ENCODE measurements around the gene SWI5. TPM values are rescaled to one million over a fixed set of nuclear protein-coding genes. Genes with fewer than 3 reads are reported as not detected.

The SWI5 gene
- total RNA-seq, 1 experiment from 2014 or later: 63.1 TPM

DNA sequence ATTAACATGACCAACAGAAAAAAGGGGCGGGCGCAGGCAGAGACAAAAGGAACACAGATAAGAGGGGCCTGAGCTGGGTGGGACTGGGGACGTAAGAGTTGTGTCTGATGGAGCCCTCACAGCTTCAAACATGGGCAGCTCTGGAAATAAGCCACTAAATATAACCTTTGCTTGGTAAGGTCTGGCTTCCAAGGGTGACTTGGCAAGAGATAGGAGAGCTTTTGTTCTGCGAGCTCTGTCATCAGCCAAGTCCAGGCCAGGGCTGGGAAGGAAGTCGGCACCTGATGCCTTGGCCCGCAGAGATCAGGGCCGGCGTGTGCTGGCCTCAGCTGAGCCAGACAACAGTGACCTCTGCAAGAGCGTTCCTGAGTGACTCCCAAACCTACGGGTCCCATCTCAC is 34.4 kb downstream of the SWI5 start:
- H3K4me3 ChIP-seq (ENCODE audit: low read length): no peak overlapping the region
- H3K9ac ChIP-seq (ENCODE audit: low read length): no peak overlapping the region
- no peaks in the 10 kb centered on the region for H3K9me3 ChIP-seq (ENCODE audit: low read length)
- no peaks in the 10 kb centered on the region for H3K9me2 ChIP-seq (replicated peaks; ENCODE audit: low read length)
- intact Hi-C loops (cut with micrococcal nuclease): no loop called here
- no peak overlapping the region for H3K27ac ChIP-seq (ENCODE audit: low read length)
- no peaks in the 10 kb centered on the region for H3F3A ChIP-seq (ENCODE audit: low read length, unreplicated experiment)
- no peak overlapping the region for H2AFZ ChIP-seq (ENCODE audit: low read length)
- BruUV-seq (replicated peaks): no TSS peak
- peaks cover 18% of the 10 kb centered on the region for H3K4me1 ChIP-seq (ENCODE audit: insufficient read depth, low read length)
- H3K4me2 ChIP-seq (ENCODE audit: low read length): no peak overlapping the region
- no peaks in the 10 kb centered on the region for H3K27me3 ChIP-seq (ENCODE audit: low read length)
- peaks cover 11% of the 10 kb centered on the region; the same call in 1 of the 2 replicates for H3K36me3 ChIP-seq (ENCODE audit: low read depth, low read length)
- ChIA-PET CTCF (no interaction called here), POLR2A (ENCODE audit: unreplicated experiment) (no interaction called here)
- no peak for ATAC-seq
- no peak for DNase-seq
- H3K79me2 ChIP-seq (ENCODE audit: low read length): no peaks in the 10 kb centered on the region
- TF ChIP-seq EZH2 (IDR thresholded peaks at IDR 0.05; ENCODE audit: low read length, unreplicated experiment) (no peak), EZH2phosphoT487 (IDR thresholded peaks at IDR 0.05; ENCODE audit: borderline replicate concordance, low read length) (no peak)
- H4K20me1 ChIP-seq (ENCODE audit: low read length): no peaks in the 10 kb centered on the region

DNA sequence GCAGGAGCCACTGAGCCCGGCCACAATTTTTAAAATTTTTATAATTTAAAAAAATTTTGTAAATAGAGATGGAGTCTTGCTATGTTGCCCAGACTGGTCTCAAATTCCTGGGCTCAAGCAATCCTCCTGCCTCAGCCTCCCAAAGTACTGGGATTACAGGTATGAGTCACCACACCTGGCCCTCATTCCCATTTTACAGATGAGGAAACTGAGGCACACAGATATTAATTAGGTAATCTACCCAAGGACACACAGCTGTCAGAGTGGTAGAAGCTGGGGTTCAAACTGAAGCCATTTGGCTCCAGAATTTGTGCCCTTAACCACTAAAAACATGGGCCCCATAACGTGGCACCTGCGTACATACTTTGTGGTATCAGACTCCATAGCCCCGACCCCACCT is 38.6 kb downstream of the SWI5 start:
- no peak overlapping the region for H2AFZ ChIP-seq (ENCODE audit: low read length)
- no peaks in the 10 kb centered on the region for H3K9me2 ChIP-seq (replicated peaks; ENCODE audit: low read length)
- no peak overlapping the region for H3K4me3 ChIP-seq (ENCODE audit: low read length)
- ATAC-seq (no peak), DNase-seq (no peak)
- H3K9ac ChIP-seq (ENCODE audit: low read length): no peak overlapping the region
- no peak overlapping the region for H3K27ac ChIP-seq (ENCODE audit: low read length)
- peaks cover 6% of the 10 kb centered on the region; the same call in 1 of the 2 replicates for H3K36me3 ChIP-seq (ENCODE audit: low read depth, low read length)
- no TSS peak for BruUV-seq (replicated peaks)
- intact Hi-C loops (cut with micrococcal nuclease): no loop called here
- no peaks in the 10 kb centered on the region for H3K4me1 ChIP-seq (ENCODE audit: insufficient read depth, low read length)
- no peaks in the 10 kb centered on the region for H4K20me1 ChIP-seq (ENCODE audit: low read length)
- no peaks in the 10 kb centered on the region for H3K27me3 ChIP-seq (ENCODE audit: low read length)
- ChIA-PET POLR2A (ENCODE audit: unreplicated experiment) (no interaction called here), CTCF (no interaction called here)
- no peaks in the 10 kb centered on the region for H3K9me3 ChIP-seq (ENCODE audit: low read length)
- no peak for TF ChIP-seq EZH2phosphoT487 (IDR thresholded peaks at IDR 0.05; ENCODE audit: borderline replicate concordance, low read length)
- TF ChIP-seq, protein P1, sequence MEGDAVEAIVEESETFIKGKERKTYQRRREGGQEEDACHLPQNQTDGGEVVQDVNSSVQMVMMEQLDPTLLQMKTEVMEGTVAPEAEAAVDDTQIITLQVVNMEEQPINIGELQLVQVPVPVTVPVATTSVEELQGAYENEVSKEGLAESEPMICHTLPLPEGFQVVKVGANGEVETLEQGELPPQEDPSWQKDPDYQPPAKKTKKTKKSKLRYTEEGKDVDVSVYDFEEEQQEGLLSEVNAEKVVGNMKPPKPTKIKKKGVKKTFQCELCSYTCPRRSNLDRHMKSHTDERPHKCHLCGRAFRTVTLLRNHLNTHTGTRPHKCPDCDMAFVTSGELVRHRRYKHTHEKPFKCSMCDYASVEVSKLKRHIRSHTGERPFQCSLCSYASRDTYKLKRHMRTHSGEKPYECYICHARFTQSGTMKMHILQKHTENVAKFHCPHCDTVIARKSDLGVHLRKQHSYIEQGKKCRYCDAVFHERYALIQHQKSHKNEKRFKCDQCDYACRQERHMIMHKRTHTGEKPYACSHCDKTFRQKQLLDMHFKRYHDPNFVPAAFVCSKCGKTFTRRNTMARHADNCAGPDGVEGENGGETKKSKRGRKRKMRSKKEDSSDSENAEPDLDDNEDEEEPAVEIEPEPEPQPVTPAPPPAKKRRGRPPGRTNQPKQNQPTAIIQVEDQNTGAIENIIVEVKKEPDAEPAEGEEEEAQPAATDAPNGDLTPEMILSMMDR (conservative IDR thresholded peaks at IDR 0.05; ENCODE audit: low read depth, low read length): no peak
- no peak for TF ChIP-seq EZH2 (IDR thresholded peaks at IDR 0.05; ENCODE audit: low read length, unreplicated experiment)
- no peaks in the 10 kb centered on the region for H3K79me2 ChIP-seq (ENCODE audit: low read length)
- no peaks in the 10 kb centered on the region for H3F3A ChIP-seq (ENCODE audit: low read length, unreplicated experiment)
- no peak overlapping the region for H3K4me2 ChIP-seq (ENCODE audit: low read length)

DNA sequence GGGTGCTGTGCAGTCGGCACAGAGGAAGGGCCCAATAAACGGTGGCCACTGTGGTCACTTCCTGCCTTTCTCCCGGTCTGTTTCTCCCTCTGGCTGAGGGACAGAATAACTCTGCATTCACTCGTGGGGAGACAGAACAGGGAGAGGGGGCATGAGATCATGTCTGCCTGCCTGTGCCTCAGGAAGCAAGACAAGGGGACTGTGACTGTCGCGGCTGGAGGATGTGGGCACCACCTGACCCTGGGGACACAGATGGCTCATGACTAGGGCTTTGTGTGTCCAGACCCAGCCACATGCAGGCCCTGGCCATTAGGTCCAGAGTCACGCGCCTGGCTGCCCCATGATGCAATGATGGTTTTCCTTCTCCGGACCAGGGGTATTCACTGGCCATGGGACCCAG is 40.3 kb downstream of the SWI5 start:
- Histone ChIP-seq H4K20me1 (ENCODE audit: low read length) (no peaks in the 10 kb centered on the region), H3K79me2 (ENCODE audit: low read length) (peaks cover 6% of the 10 kb centered on the region), H3K9me3 (ENCODE audit: low read length) (no peaks in the 10 kb centered on the region), H3K27me3 (ENCODE audit: low read length) (no peaks in the 10 kb centered on the region), H3K36me3 (ENCODE audit: low read depth, low read length) (peaks cover 2% of the 10 kb centered on the region; the same call in 1 of the 2 replicates), H3K9me2 (replicated peaks; ENCODE audit: low read length) (no peaks in the 10 kb centered on the region), H3K4me1 (ENCODE audit: insufficient read depth, low read length) (peaks cover 4% of the 10 kb centered on the region; the same call in 1 of the 2 replicates), H3F3A (ENCODE audit: low read length, unreplicated experiment) (no peaks in the 10 kb centered on the region), H3K27ac (ENCODE audit: low read length) (no peak overlapping the region), H3K4me3 (ENCODE audit: low read length) (no peak overlapping the region), H2AFZ (ENCODE audit: low read length) (no peak overlapping the region), H3K4me2 (ENCODE audit: low read length) (no peak overlapping the region), H3K9ac (ENCODE audit: low read length) (no peak overlapping the region)
- intact Hi-C loops (cut with micrococcal nuclease): no loop called here
- no peak for DNase-seq
- ChIA-PET CTCF (no interaction called here), POLR2A (ENCODE audit: unreplicated experiment) (no interaction called here)
- no peak for ATAC-seq
- TF ChIP-seq, protein P1 (conservative IDR thresholded peaks at IDR 0.05; ENCODE audit: low read depth, low read length): no peak
- no peak for TF ChIP-seq EZH2 (IDR thresholded peaks at IDR 0.05; ENCODE audit: low read length, unreplicated experiment)
- TF ChIP-seq EZH2phosphoT487 (IDR thresholded peaks at IDR 0.05; ENCODE audit: borderline replicate concordance, low read length): no peak
- no TSS peak for BruUV-seq (replicated peaks)
